K562 (cell line): ENCODE results near the gene STK25. TPM values are rescaled to one million over a fixed set of nuclear protein-coding genes. Genes with fewer than 3 reads are reported as not detected.

ENCODE experiments used
- ATF6 ChIP-seq: sonication (generic); formaldehyde crosslinking; IDR thresholded peaks from 2 replicates; pipeline ENCODE4 v1.4.0; 2020; ENCODE audit warnings: mild to moderate bottlenecking, missing genetic modification reagents
- CXXC5 ChIP-seq: fragments of 250-450 bp; sonication (Bioruptor Pico); IDR thresholded peaks from 2 replicates; pipeline ENCODE4 v1.8.0; 2022; ENCODE audit warnings: inconsistent platforms, mild to moderate bottlenecking, moderate library complexity
- E2F6 ChIP-seq, 2 experiments: IDR thresholded peaks; 2 replicates each; pipeline ENCODE4 v1.6.1; 2011; ENCODE audit warnings: borderline replicate concordance in 1 of 2, control low read depth in 1 of 2, low read depth in 1 of 2, low read length in 1 of 2, mild to moderate bottlenecking in 1 of 2, mixed read lengths in 1 of 2, moderate library complexity in 1 of 2; ENCODE audit not compliant: insufficient read depth in 1 of 2, insufficient read length in 1 of 2, poor library complexity in 1 of 2, severe bottlenecking in 1 of 2; ENCODE audit errors: extremely low read depth in 1 of 2
- ELF2 ChIP-seq: fragments of 250-450 bp; sonication (Bioruptor Pico); IDR thresholded peaks from 2 replicates; pipeline ENCODE4 v1.5.0; 2021; ENCODE audit warnings: mild to moderate bottlenecking
- MED1 ChIP-seq: sonication (generic); formaldehyde crosslinking; IDR thresholded peaks from 2 replicates; pipeline ENCODE4 v1.8.1; 2023; ENCODE audit warnings: missing genetic modification reagents, borderline replicate concordance
- MEIS2 ChIP-seq: fragments of 450-650 bp; IDR thresholded peaks from 2 replicates; pipeline ENCODE4 v1.6.1; 2014; ENCODE audit warnings: mild to moderate bottlenecking; ENCODE audit not compliant: partially characterized antibody
- NR2C2 ChIP-seq, 2 experiments: fragments of 200-800 bp in 1 of 2; sonication (Bioruptor generic) in 1 of 2; sonication (generic) in 1 of 2; formaldehyde crosslinking in 1 of 2; IDR thresholded peaks; 2 replicates each; pipeline versions ENCODE4 v1.6.1 to v1.8.0; 2016 to 2022; ENCODE audit warnings: mild to moderate bottlenecking in 1 of 2, missing compliant biosample characterization in 1 of 2, missing genetic modification characterization in 1 of 2, missing genetic modification reagents in 1 of 2
- POLR3G ChIP-seq: IDR thresholded peaks from 2 replicates; pipeline ENCODE4 v1.6.1; 2011; ENCODE audit not compliant: insufficient read length, insufficient replicate concordance; ENCODE audit errors: extremely low read depth
- SRSF7 ChIP-seq: fragments of 200-400 bp; formaldehyde crosslinking; optimal IDR thresholded peaks from 2 replicates; pipeline ENCODE3; 2017; ENCODE audit warnings: mild to moderate bottlenecking, low read depth, low read length
- TEAD2 ChIP-seq: fragments of 450-650 bp; IDR thresholded peaks from 2 replicates; pipeline ENCODE4 v1.6.1; 2016; ENCODE audit warnings: missing genetic modification characterization, control low read depth, missing compliant biosample characterization
- ZNF431 ChIP-seq: sonication (generic); formaldehyde crosslinking; IDR thresholded peaks from 2 replicates; pipeline ENCODE4 v1.8.0; 2022; ENCODE audit warnings: mild to moderate bottlenecking, missing genetic modification reagents
- polyA plus RNA-seq, 8 experiments: library from polyadenylated mRNA; depleted of rRNA in 4 of 8; stranded (reverse) in 5 of 8; unstranded in 3 of 8; fragments of >200 nt; fragmentation: Nextera tagmentation in 2 of 8; fragmentation: Illumina TruSeq in 1 of 8; extraction: Ambion mirVana in 2 of 8; extraction: Trizol in 1 of 8; gene quantifications; 2 replicates each; pipeline versions ENCODE4 v1.2.1 to v1.2.3, GENCODE V29; 2011 to 2014; ENCODE audit warnings: inconsistent platforms in 1 of 8, missing spikeins in 1 of 8
- total RNA-seq, 7 experiments: library from RNA; depleted of rRNA in 6 of 7; stranded (reverse); fragments of >200 nt in 6 of 7; fragmentation: Illumina TruSeq in 2 of 7; extraction: Trizol in 2 of 7; gene quantifications; 2 replicates each; pipeline versions ENCODE4 v1.2.1 to v1.2.3, GENCODE V29; 2011 to 2021; ENCODE audit warnings: low replicate concordance in 1 of 7

Gene STK25
- total and polyA plus RNA-seq, 9 of the 15 experiments (the other 6 are each of a cell fraction or from before 2014, with no cell fraction given): 5.4 to 177 (median 116) TPM

GRCh38 chr2:241546771-241547498 is 38.6 kb upstream of the STK25 start (continued):
- TF ChIP-seq ATF6 (CRISPR knock-in tag) (no peak), CXXC5 (0 out of 2 replicates have a peak, but pooled peaks have one; percentile 15), MEIS2 (peak; percentile 37), MED1 (CRISPR knock-in tag) (no peak), NR2C2 (CRISPR knock-in tag; IDR thresholded peaks at IDR 0.05) (no peak), NR2C2 (tag; IDR thresholded peaks at IDR 0.05) (peak; percentile 25; the same call in 1 of the 2 replicates), SRSF7 (no peak), ELF2 (CRISPR knock-in tag) (no peak), E2F6 (IDR thresholded peaks at IDR 0.05; ENCODE audit: borderline replicate concordance in 1 of 2, extremely low read depth in 1 of 2, insufficient read depth in 1 of 2, insufficient read length in 1 of 2, low read depth in 1 of 2, low read length in 1 of 2, poor library complexity in 1 of 2, severe bottlenecking in 1 of 2) (peak; percentile 78 to 86), ZNF431 (no peak), TEAD2 (0 out of 2 replicates have a peak, but pooled peaks have one; percentile 6), POLR3G (no peak)
